GM18526 (cell line): ENCODE data around the gene SERPINH1.

Experiments used
- POLR2A ChIP-seq: IDR thresholded peaks from 3 replicates; pipeline ENCODE4 v1.6.1; 2011; ENCODE audit not compliant: insufficient read length; ENCODE audit errors: extremely low read depth

SERPINH1 gene

DNA sequence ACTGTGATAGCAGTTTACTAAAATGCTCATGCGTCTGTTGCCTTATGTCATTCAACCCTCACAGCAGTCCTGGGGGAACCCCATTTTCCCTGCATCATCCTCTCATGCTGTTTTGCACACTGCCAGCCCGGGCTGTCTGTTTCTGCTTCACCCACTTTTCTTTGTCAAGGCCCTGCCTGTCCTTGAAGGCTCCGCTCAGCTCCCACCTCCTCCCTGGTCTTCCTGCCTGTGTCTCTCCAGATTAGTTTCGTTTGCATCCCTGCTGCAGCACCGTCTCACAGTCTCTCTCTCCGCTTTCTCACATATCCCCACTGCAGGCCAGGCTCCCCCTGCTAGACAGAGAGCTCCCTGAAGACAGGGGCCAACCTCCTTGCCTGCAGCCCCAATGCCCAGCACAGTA, 29.9 kb downstream of the SERPINH1 start:
- no peak for TF ChIP-seq POLR2A

DNA sequence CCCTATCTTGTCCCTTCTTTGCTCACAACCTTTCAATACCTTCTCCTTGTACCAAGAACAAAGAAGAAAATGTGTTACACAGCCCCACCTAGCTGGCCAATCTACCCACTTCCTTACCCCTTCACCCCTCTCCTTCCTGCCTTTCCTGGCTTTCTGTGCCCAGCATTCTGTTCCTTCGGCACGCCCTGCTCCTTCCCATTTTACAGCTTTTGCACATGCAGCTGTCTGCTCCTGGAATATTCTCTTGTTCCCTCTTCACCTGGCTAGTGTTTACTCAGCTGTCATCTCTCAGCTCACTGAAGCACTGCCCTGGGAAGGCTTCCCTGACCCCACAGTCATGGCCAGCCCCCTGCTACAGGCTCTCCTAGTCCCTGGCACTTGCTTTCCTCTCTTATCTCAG, 30.7 kb downstream of the SERPINH1 start:
- TF ChIP-seq POLR2A, result no peak

DNA sequence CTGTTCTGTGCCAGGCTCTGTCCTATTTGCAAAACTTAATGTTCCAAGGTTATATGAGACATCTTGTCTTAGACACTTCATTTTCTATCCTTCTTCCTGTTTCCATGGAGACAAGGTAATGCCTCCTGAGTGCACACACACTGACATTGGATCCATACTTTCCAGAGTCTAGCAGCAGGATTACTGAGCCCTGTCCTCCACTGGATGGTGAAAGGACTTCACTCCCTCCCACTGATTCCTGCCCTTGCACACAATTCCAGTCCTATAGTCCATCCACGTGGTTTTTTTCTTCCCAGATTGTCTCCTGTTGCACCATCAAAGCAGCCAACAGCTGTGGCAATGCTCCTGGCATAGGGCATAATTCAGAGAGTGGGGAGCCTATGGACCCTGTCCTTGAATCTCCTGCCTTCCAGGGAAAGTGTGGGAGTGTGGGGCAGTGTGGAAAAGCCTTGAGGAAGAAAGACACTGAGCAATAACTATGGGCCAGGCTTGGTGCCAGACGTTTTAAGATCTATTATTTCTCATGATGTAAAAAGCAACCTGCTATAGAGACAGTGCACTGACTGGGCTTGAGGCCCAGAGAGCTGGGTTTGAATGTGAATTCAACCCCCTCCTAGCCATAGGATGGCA, 31.3 kb downstream of the SERPINH1 start:
- TF ChIP-seq POLR2A, result no peak

DNA sequence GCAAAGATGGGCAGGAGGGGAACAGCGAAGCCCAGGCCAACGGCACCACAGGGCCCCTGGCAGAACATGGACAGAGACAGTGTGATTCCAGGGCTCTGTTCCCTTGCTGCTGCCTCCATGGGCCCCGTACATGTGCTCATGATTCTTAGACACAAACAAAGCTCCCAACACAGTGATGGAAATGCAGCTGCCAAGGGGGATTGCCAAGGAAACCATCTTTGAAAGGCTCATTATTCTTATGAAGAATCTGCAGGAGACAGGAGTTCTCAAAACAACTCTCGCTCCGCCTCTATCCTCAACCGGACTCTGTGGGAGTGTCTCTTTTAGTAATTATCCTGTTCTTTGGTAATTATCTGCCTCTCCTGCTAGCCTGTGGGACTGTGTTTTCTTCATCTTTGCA, 32.2 kb downstream of the SERPINH1 start:
- no peak for TF ChIP-seq POLR2A

DNA sequence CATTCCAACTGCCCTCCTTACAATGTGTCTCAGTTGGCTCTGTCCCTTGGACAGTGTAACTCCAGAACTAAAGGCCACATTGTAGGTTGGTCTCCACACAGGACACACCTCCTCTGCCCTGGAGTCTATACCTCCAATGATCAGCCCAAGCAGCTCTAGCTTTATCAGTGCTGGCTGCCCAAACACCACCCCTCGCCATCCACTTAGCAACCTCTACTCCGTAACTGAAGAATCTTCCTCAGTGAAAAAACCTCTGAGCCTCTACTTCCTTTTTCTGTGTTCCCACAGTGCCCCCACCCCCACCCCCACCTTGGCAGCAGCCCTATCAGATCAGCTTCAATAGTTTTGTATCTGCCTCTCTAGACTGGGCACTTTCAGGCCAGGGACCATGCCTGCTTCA, 33.4 kb downstream of the SERPINH1 start:
- TF ChIP-seq POLR2A, result no peak

DNA sequence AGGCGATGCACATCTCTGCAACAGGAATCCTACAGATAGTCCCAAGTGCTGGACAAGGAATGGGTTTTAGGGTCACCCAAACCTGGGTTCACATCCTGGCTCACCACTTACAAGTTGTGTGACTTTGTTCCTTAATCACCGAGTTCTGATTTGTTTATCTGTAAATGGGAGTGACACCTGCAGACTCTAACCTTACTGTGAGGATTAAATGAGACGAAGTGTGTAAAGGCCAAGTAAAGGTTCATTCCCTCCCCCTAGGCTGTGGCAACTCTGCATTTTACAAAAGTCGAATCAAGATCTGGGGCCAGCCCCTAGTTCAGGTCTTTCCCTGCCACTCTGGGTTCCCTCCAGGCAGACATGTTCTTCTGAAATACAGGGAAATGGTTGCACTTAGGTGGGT, 34.9 kb downstream of the SERPINH1 start:
- TF ChIP-seq POLR2A, result no peak

DNA sequence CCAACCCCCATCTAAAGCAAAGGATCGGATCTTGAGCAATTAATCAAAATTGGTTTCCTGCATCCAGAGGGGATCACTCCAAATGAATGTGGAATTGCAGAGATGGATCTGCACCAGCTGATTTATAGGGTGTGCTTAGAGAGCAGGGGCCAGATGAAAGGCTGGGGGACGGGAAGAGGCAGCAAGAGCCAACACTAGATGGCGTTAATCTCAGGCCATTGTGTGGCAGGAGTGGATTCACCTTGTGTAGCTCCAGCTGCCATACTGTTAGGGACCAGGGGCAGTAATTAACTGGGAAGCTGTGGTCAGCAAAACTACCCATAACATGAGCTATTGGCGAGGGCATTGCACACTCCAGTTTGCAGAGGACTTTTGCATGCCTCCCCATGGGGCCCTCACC, 35.6 kb downstream of the SERPINH1 start:
- TF ChIP-seq POLR2A, result no peak

DNA sequence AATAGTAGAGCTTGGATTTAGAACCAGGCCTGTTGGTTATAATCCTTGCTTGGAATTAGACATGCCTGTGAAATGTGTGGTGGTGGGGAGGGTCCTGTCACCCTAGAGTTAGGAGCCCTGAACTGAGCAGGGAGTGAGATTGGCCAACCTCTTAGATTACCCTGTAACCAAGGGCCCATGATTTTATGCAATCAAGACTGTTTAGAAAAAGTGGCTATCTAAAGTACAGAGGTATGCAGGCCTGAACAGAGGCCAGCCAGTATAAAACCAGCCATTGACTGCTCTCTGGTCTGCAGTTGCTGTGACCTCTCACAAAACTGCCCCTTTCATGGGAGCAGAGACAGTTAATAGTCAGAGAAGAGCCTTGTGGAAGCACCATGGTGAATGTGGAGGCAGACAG, 36.2 kb downstream of the SERPINH1 start:
- no peak for TF ChIP-seq POLR2A

DNA sequence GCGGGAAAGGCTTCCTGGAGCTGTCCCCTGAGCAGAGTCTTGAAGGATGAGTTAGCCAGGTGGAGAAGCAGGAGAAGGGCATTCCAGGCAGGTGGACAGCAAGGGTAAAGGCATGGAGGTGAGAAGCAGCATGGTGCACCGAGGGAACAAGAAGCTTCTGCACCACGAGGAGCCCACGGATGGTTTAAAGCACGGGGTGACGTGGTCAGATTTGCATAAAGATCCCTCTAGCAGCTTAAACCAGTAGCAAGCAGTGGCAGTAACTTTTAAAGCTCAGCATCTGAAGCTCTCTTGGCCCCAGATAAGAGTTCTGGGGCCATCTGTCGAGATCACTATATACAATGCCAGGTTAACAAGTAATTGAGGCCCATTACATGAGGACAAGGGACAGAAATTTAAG, 36.8 kb downstream of the SERPINH1 start:
- no peak for TF ChIP-seq POLR2A

DNA sequence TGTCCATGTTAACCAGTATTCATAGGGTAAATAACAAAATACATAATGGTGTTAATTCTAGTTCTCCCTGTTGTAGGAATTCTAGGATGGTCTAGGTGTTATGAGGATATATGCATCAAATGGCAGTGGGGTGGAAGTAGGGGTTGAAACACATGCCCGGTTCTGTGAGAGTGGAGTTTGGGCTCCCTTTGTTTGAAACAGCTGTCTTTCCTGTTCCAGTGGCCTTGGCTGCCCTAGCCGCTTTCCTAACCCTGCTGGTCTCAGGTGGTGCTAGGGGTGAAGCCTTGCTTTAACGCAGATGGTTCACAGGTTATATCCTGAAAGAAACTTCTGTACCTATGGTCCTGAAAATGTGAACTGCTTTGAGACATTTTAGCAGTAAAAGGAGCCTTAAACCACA, 38.3 kb downstream of the SERPINH1 start:
- TF ChIP-seq POLR2A, result no peak

DNA sequence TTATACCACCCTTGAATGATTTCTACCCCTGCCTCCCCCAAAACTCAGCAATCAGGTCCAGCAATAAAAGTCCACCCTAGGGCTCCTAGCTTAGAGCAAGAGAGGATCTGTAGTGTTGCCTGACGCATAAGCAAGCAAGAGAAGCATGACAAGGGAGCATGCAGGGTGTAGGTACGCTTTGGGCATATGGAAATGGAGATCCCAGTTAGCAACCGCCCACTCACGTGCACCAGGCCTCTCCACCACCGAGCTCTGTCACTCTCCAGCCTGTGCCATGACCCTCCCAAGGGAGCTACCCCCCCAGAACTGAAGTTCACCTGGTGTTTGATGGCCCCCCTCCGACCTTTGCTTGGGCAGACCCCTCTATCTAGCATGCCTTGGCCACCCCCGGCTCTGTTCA, 39.4 kb downstream of the SERPINH1 start:
- TF ChIP-seq POLR2A, result no peak

DNA sequence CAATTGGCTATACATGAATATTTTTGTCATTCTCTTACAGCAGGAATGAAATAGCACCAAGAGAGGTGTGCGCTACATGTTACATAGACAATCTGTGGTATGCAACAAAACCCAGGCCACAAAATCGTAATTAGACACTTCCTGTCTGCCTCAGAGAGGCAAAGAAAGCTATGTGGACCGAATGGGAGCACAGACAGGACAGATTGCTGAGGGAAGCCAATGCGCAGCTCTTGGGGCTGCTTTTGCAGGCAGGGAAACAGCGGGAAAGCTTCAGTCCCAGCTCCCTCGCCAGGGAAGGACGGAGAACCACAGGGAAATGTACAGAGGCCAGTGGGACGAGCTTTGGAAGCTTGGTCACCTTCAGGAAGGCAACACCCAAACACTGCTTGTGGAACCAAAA, 40.9 kb downstream of the SERPINH1 start:
- no peak for TF ChIP-seq POLR2A

DNA sequence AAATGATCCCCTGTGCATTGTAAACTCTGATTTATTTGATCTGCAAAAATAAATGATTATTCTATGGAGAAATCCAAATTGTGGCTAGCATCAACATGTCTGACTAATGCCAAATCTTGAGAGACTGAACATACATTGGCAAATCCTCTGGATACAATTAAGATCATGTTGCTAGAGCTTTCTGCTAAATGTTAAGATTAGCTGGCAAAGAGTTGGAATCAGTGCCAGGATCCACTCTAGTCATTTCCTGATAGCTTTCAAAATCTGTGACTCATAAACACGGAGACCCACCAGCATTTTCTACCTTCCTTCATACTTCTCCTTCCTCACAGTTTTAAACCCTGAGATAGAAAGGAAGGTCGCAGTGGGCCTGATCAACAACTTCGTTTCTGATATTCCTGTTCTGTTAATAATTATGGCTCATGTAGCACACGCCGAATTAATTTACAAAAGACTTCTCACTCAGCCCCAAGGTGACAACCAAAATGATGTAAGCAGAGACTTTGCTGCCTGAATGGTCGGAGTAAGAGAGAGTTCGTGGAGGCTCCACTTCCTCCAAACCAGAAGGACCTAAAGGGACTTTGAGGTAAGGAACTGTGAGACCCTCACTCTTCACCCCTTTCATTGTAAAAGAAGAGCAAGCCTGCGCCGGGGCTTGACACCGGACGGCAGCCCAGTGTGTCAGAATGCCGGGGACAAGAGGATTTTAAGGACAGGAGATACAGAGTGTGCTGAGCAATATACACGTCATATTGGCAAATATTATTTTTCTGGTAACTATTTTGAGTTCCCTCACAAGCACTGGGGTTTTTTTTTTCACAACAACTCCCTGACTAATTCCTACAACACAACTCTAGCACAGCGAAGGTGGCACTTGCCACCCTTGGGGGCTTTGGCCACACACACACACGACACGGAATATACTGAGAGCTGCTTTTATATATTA, 42.0 kb downstream of the SERPINH1 start:
- no peak for TF ChIP-seq POLR2A

DNA sequence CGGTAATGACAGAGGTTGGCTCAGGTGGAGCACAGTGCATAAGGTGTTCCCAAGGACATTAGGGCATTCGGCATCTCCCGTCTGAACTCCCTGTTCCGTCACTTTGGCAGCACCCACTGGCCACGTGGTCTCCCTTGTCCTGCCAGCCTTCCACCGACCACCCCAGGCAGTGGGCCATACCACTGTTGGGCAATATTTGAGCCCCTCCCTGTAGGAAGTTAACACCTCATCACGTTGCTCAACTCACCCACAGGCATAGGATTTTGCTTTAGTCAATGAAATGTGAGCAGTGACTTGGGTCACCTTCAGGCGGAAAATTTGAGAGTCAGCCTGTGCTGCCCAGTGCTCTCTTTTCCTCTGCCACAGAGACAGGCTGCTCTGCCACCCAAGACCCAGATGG, 44.0 kb downstream of the SERPINH1 start:
- TF ChIP-seq POLR2A, result no peak

DNA sequence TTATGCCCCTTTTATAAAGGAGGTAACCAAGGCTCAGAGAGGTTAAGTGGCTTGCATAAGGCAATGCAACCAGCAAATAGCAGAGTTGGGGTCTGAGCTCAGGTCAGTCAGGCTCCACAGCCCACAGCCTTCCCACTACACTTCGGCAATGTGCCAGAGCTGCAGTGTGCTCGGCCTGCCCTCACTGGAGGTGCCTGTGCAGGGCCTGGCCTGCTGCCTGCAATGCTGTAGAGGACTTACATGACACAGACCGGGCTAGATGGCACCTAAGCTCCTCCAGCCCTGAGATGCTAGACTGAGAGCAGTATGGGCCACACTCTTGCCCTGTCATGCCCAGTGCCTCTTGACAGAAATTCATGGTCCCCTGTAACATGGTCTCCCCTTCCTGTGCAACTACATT, 49.8 kb downstream of the SERPINH1 start:
- TF ChIP-seq POLR2A, result no peak

DNA sequence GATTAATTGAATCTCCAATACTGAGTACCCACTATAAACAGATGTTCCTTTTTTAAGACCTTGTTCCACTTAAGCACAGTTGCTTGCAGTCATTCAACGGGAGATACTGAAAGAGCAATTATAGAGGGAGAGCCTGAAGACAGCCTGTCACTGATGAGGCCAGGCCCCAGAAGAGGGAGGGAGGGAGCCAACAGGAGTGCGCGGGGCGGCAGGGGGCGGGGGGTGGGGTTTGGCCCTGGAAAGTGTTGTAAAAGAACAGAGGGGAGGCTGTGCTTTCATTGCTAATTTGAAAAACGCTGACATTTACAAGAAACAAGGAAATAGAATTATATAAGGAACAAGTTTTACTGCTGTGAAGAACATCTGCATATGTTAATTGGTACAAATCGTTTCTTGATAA, 53.7 kb downstream of the SERPINH1 start:
- no peak for TF ChIP-seq POLR2A

DNA sequence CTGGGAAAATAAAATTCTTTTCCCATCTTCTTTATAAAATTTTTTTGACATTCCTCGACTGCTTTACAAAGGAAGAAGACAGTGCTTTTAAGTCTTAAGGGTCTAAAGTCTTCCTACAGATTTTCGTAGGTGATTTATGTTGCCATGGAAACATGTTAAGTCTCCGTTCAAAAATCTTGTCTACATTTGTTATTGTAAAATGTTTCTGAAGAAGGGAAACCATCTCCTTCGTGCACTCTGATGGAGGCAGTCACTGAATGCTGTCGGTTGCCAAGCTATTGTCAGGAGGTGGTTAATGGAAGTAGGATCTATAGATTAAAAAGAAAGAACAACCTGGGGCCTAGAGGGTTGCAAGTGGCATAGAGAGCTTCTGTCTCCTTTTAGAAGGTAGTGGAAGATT, 54.2 kb downstream of the SERPINH1 start:
- no peak for TF ChIP-seq POLR2A
